ENCODE measurements around the gene MKNK1.

GRCh38 chr1:46580140-46580903 lies 23.7 kb downstream of the MKNK1 start:
- TF ChIP-seq EZH2 (IDR thresholded peaks at IDR 0.05; ENCODE audit: insufficient read depth, poor library complexity, severe bottlenecking): no peak
- no peak for TF ChIP-seq EZH2phosphoT487 (IDR thresholded peaks at IDR 0.05; ENCODE audit: insufficient read depth, low read depth)
